HG03196 (cell line): ENCODE data around the gene IDS.
"Not testable (repeated sequence)": the region's sequence is repeated elsewhere in the genome, so short reads cannot be mapped to it uniquely, and the experiment has no call there.

ENCODE experiments used
- ATAC-seq: cut with Tn5 transposase; IDR thresholded peaks from one replicate; pipeline ENCODE4 v1.9.1; 2021; ENCODE audit not compliant: unreplicated experiment

IDS gene

GRCh38 chrX:149499766-149500165 lies 5.3 kb downstream of the IDS start:
- no peak for ATAC-seq

- no peak for ATAC-seq
Observed at GRCh38 chrX:149498767-149499166, 6.3 kb downstream of the IDS start.

- ATAC-seq, result no peak
Observed at GRCh38 chrX:149497626-149498025, 7.5 kb downstream of the IDS start.

DNA sequence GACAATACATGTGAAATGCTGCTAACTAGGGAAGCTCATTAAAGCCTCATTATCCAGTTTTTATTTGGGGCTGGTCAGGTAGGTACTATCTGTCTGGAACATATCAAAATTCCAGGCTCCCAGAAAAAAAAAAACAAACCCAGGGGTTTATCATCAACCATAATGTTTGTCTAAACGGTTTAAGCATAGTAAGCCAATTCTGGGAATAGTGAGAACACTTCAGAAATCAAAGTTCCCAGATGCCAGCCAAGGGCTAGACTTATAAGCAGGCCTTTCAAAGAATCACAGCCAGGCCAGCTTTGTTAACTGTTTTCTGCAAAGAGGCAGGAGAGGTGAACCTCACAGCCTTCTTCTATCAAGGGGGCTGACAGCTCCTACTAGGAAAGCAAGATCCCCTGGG lies 8.1 kb downstream of the IDS start:
- ATAC-seq, result no peak

GRCh38 chrX:149495573-149496071 lies 9.5 kb downstream of the IDS start:
- ATAC-seq, result no peak

GRCh38 chrX:149494844-149495565 lies 10.1 kb downstream of the IDS start:
- ATAC-seq, result no peak

DNA sequence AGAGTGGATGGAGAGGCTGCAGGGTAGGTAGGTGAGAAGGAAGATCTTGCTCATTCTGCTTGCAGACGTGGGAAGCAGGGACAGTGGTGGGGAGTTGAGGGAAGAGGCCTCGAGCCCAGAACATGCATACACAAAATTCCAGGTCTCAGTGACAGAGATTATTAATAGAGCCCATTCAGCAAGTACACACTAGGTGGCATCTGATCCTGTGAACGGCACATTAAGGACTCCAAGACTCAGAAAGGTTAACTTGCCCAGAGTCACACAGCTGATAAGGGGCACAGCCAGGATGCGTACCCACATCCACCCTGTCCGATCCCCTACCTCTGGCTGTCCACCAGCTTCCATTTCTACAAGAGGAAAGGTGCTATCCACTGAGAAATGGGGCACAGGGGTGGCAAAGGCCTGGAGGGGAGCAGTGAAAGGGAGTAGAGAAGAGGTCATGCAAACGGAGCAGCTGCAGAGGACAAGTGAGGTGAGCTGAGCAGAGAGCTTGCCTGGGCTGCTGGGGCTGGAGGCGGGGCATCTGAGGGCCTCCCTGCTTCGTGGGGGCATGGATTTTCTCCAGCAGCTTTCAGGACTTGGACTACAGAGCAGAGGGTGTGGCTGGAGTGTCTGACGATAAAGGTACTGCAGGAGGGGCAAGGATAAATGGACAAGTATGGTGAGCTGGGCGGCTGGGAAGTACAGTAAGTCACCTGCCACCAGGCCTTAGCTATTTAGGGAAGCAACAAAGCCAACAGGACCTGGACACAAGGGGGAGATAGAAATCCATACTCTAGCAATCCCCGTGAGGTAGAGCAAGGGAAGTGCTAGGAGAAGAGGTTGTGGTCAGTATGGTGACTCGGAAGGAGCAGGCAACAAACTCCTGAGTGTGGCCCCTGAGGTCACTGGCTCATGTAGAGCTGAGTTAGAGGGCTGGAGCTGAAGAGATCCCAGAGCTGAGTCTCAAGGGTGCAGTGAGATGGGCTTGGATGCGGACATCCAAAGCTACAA lies 11.2 kb downstream of the IDS start:
- ATAC-seq, result no peak

DNA sequence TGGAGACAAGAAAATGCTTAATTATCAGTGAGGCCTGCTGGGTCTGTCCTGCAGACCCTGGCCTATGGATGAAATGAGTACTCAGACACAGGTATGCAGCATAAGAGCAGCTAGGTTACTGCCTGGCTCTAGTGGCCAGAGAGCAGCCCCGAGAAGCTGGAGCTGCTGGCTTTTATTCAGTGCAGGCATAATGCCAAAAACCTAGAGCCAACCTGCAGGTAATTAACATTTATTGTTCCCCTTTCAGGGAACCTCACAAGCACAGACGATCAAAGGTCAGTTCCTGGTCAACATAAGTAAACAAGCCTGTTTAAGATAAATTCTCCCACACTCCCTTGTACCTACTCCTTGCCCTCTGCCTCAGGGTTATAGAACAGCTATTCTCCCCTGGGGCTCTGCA lies 13.3 kb downstream of the IDS start:
- no peak for ATAC-seq

DNA sequence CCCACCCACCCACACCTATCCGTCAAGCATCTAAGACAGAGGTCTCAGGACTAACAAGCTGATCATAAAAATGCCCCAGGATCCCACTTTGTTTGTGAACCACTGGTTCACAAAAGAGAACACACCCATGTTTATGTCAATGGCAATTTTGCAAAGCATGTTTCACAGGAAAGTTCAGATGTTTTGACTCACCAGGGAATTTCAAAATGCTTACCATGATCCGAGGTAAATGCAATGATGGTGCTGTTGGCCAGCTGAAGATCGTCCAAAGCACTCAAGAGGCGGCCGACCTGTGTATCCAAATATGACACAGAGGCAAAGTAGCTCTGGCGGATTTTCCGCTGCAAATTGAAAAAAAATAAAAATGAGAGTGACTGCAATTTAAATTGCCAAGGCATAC lies 15.0 kb downstream of the IDS start:
- ATAC-seq, result no peak

DNA sequence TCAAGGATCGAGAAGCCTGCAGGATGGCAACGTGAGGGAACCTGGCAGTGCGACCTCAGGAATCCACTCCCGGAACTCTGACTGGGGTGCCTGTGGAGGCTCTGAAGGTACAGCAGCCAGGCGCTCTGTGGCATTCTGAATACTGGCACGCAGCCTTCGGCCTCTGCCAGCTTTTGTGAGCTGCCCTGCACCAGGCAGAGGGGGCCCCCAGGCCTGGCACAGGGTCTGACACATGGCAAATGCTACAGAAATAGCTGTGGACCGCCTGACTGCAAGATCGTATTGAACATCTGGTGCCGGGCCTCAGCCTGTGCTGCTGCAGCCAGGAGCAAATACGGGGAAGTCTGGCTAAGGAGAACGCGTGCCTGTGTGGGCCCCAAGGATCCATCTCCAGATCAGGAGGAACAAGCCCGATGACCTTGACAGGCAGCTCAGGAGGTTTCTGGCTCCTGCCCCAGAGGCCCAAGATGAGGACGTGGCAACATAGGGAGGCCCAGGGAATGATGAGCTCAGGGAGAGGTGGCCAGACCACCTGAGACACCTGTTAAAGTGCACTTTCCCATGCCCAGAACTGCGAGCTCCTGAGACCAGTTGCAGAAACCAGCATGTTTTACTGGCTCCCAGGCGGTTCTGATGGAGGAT lies 16.6 kb downstream of the IDS start:
- ATAC-seq, result not testable (repeated sequence)

- ATAC-seq, result not testable (repeated sequence)
Observed at GRCh38 chrX:149488008-149488407, 17.1 kb downstream of the IDS start.

DNA sequence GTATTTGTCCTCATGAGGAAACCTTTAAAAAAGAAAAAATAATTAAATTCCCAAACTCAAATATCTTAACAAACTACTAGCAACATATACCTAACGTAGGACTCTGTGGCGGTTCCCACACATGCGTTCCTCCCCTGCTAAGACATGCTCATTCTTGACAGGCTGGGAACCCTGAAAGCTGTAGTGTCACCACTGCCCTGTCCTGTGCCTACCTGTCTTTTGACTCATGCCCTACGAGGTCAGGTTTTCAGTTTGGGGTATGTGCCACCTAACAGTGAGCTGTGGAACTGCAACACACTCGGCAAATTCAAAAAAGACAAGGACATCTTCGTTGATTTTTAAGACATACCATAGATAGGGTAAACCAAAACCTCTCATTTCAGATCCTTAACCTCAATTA lies 17.8 kb downstream of the IDS start:
- no peak for ATAC-seq

DNA sequence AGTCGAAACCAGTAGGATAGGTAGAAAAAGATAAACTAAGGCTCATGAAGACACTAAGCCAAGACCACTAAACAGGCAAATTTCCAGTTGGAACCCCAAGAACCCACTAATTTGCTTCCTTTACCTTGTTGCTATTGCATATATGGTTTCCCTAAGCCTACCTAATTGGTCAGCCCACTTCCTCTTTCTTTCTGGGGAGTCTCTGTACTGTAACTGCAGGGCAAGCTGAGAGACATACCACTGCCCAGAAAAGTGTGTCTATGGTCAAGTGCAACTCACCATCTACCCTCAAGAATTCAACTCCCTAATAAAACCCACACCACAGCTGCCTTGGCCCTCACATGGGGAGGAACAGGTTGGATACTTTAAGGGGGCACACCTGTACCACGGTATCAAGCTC lies 28.6 kb downstream of the IDS start:
- no peak for ATAC-seq

GRCh38 chrX:149473966-149474365 lies 31.1 kb downstream of the IDS start:
- ATAC-seq, result no peak

DNA sequence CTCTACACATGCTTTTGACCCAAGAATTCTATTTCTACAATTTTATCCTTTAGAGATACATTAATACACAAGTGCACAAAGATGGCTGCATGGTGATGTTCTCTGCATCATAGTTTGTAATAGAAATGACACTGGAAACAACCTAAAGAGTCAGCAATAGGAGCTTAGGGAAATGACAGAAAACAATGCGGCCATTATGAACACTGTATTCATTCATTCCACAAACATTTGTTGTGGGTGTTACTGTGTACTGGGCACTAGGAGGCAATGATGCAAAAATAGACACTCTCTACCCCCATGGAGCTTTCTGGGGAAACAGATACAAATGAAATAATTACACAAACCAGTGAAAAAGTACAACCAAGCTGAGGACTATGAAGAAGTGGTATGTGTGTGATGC lies 32.0 kb downstream of the IDS start:
- no peak for ATAC-seq

DNA sequence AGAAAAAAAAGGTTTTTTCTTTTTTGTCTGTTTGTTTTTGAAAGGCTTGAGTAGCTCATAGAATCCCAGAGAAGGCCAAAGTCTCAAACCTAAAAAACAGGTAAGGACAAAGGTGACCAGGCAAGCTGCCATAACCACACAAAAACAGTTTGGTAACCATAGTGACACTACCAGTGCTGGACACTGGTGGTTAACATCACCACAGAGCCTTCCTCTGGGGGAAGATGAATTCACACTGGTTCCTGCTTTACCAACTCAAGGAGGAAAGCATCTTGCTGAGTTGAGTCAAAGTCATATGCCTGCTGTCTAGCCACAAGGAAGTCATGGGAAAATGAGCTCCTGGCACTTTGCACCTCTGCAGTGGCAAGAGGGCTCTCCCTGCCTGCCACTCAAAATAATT lies 32.5 kb downstream of the IDS start:
- no peak for ATAC-seq

- no peak for ATAC-seq
Observed at GRCh38 chrX:149471397-149471796, 33.7 kb downstream of the IDS start.

- no peak for ATAC-seq
Observed at GRCh38 chrX:149470955-149471354, 34.2 kb downstream of the IDS start.

DNA sequence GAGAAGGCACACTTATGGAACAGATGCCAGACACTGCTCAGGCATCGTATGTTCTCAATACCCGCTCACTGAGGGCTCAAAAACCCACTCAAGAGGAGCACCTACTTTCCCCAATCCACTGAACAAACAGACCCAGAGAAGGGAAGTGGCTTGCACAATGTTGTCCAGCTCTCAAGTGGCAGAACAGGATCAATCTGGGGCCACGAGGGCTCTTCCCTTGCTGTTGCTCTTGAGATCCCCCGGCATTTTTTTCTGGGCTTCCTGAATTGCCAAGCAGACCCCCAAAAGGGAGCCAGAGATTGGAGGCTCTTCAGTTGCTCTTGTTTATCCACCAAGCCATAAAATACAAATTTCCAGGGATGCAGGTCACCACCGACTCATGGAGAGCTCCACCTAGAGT lies 35.7 kb downstream of the IDS start:
- no peak for ATAC-seq

- ATAC-seq, result no peak
Observed at GRCh38 chrX:149467920-149468319, 37.2 kb downstream of the IDS start.

DNA sequence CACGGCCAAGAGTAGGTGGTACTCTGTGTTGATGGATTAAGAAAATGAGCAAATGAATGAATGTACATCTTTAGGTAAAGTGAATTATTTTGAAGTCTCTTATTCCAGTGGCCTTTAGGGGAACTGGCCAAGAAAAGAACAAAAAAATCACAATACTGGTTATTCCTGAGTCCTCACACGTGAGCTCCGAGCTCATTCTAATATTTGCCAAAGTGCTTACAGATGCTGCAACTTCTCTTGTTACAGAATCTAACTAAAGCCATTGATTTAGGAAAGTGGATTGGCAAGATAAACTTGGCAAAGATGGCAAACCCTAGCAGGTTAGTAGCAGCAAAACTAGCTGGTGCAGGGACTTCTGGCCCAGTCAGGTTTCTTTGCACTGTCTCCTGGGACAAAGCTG lies 37.6 kb downstream of the IDS start:
- ATAC-seq, result no peak

GRCh38 chrX:149462849-149463248 lies 42.3 kb downstream of the IDS start:
- no peak for ATAC-seq
